Right lobe of liver (tissue), 6 donors: ENCODE data around the gene KMT5B. TPM values are rescaled to one million over a fixed set of nuclear protein-coding genes. Genes with fewer than 3 reads are reported as not detected.
"Not testable (repeated sequence)": the region's sequence is repeated elsewhere in the genome, so short reads cannot be mapped to it uniquely, and the experiment has no call there.

Source experiments
- ATAC-seq, 4 donors: fragments of 200-7000 bp; cut with Tn5 transposase; one replicate each; pipeline ENCODE4 v1.9.1; 2020; ENCODE audit warnings: mild to moderate bottlenecking in 4 of 4, moderate library complexity in 4 of 4
- DNase-seq, 3 donors: peaks; one replicate each; pipeline ENCODE4 v3.0.0-alpha.2; 2020
- H3K27ac ChIP-seq, 3 donors: fragments of 200-600 bp; one replicate each; pipeline ENCODE4 v1.8.0; 2022
- H3K27me3 ChIP-seq, 2 donors: fragments of 200-600 bp; one replicate each; pipeline ENCODE4 v1.8.0; 2022
- H3K36me3 ChIP-seq, 4 donors: fragments of 200-600 bp; sonication (generic) in 1 of 4; one replicate each; pipeline versions ENCODE4 v1.5.1 to v1.8.0; 2017 to 2022; ENCODE audit warnings: control low read depth in 1 of 4
- H3K4me1 ChIP-seq, 4 donors: fragments of 200-600 bp; sonication (generic) in 1 of 4; one replicate each; pipeline versions ENCODE4 v1.5.1 to v1.8.0; 2017 to 2022; ENCODE audit warnings: control low read depth in 1 of 4
- H3K4me3 ChIP-seq, 3 donors: fragments of 200-600 bp; one replicate each; pipeline ENCODE4 v1.8.0; 2022
- H3K9me3 ChIP-seq, 4 donors: fragments of 200-600 bp; sonication (generic) in 1 of 4; one replicate each; pipeline versions ENCODE4 v1.5.1 to v1.8.0; 2017 to 2022; ENCODE audit warnings: control low read depth in 1 of 4
- POLR2A ChIP-seq: fragments of 450-650 bp; IDR thresholded peaks from one replicate; pipeline ENCODE4 v1.6.1; 2017; ENCODE audit warnings: antibody characterized with exemption, mild to moderate bottlenecking
- WGBS: methylation state at CpG from one replicate; pipeline ENCODE4 v1.1.6; 2018; ENCODE audit warnings: low coverage, low lambda C conversion rate; ENCODE audit not compliant: insufficient coverage; ENCODE audit errors: missing lambda C conversion rate; 5-methylcytosine and 5-hydroxymethylcytosine counted together
- intact Hi-C, 2 donors: fragments of 100-400 bp; cut with DNase I; formaldehyde crosslinking; loops; one replicate each; pipeline versions ENCODE4 v1.11.2 to v1.14.1; 2022
- total RNA-seq, 6 experiments: library from RNA; depleted of rRNA in 2 of 6; stranded (reverse); fragments of >200 nt in 2 of 6; fragmentation: NEBNext Ultra II Directional in 3 of 6; extraction: Animal tissue kit (Norgen Biotek cat#: 25700) in 3 of 6; gene quantifications; one replicate each; pipeline versions ENCODE4 v1.1.0 to v1.2.4, GENCODE V29; 2016 to 2023
- TF ChIP-seq, protein P1 (sequence below), 4 donors: fragments of 200-600 bp in 3 of 4; fragments of 450-650 bp in 1 of 4; IDR thresholded peaks; one replicate each; pipeline versions ENCODE4 v1.5.1 to v1.8.0; 2016 to 2022; ENCODE audit warnings: antibody characterized with exemption in 4 of 4, mild to moderate bottlenecking in 2 of 4
- donor health status: DM: no; HTN: yes; CAD: no.
- donor health status: DM: no; HTN: no; CAD: no.
- donor health status: DM: no; HTN: no; CAD: no.
- donor health status: DM: no; HTN: yes; CAD: no.
- donor health status: DM: no; HTN: yes; CAD: no.

The KMT5B gene
- total RNA-seq, 6 experiments from 2014 or later, result 14.3 to 25.9 (median 17.6) TPM

DNA sequence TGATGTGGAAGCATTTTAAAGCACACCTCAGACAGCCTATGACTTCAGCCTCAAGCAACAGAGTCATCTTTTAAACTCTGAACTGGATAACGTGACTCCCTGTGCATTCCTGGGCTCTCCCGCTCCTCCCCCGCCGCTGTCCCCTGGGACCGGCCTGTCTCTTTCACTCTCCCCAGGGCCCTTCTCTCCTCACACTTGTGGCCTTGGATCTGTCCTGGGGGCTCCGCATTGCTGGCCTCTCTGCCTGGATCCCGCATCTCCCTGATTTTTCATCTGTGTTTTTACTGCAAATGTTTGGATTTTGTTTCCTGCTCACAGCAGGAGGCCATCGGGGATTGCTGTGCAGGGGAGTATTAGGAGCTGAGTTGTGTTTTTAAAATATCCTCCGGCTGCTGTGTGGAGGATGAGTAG lies 43.2 kb upstream of the KMT5B start:
- Histone ChIP-seq H3K9me3 (no peaks in the 10 kb centered on the region), H3K36me3 (peaks cover 0 to 8% (median 5%) of the 10 kb centered on the region in 4 donors), H3K27ac (no peak overlapping the region), H3K27me3 (no peaks in the 10 kb centered on the region), H3K4me1 (peaks cover 0 to 11% (median 4%) of the 10 kb centered on the region in 4 donors), H3K4me3 (no peak overlapping the region)
- ATAC-seq (no peak), DNase-seq (no peak)
- intact Hi-C loops, result loop anchor here (5.0 to 10.0 kb wide), 3 partner anchors 41 to 188 kb away; no protein-coding TSS in a partner anchor
- WGBS, result 74% methylated on average over 9 of the region's 9 CpGs
- TF ChIP-seq, protein P1, sequence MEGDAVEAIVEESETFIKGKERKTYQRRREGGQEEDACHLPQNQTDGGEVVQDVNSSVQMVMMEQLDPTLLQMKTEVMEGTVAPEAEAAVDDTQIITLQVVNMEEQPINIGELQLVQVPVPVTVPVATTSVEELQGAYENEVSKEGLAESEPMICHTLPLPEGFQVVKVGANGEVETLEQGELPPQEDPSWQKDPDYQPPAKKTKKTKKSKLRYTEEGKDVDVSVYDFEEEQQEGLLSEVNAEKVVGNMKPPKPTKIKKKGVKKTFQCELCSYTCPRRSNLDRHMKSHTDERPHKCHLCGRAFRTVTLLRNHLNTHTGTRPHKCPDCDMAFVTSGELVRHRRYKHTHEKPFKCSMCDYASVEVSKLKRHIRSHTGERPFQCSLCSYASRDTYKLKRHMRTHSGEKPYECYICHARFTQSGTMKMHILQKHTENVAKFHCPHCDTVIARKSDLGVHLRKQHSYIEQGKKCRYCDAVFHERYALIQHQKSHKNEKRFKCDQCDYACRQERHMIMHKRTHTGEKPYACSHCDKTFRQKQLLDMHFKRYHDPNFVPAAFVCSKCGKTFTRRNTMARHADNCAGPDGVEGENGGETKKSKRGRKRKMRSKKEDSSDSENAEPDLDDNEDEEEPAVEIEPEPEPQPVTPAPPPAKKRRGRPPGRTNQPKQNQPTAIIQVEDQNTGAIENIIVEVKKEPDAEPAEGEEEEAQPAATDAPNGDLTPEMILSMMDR (IDR thresholded peaks at IDR 0.05), result no peak
- no peak for TF ChIP-seq POLR2A

DNA sequence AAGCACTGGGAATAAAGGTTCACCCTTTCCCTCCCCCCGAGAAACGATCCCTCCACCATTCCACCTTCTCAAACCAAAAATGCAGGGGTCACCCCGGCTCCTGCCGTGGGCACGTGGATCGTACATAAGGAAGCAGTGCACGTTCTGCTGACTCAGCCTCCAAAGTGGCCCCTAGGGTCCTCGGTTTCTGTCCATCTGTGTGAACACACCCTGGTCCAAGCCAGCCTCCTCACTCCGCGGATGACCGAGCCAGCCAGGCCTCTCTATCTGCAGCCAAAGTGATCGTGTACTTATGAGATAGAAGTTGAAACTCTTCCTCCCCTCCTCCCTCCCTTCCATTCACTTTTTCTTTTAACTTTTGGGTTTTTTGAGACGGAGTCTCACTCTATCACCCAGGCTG lies 42.4 kb upstream of the KMT5B start:
- ATAC-seq (no peak), DNase-seq (no peak)
- Histone ChIP-seq H3K36me3 (no peaks in the 10 kb centered on the region), H3K27me3 (no peaks in the 10 kb centered on the region), H3K4me1 (peaks cover 0 to 11% (median 4%) of the 10 kb centered on the region in 4 donors), H3K4me3 (no peak overlapping the region), H3K27ac (no peak overlapping the region), H3K9me3 (no peaks in the 10 kb centered on the region)
- TF ChIP-seq, protein P1 (IDR thresholded peaks at IDR 0.05), result no peak
- TF ChIP-seq POLR2A, result no peak
- 66% methylated on average over 12 of the region's 13 CpGs for WGBS
- intact Hi-C loops, result loop anchor here (5.0 to 10.0 kb wide), 3 partner anchors 42 to 189 kb away; no protein-coding TSS in a partner anchor

DNA sequence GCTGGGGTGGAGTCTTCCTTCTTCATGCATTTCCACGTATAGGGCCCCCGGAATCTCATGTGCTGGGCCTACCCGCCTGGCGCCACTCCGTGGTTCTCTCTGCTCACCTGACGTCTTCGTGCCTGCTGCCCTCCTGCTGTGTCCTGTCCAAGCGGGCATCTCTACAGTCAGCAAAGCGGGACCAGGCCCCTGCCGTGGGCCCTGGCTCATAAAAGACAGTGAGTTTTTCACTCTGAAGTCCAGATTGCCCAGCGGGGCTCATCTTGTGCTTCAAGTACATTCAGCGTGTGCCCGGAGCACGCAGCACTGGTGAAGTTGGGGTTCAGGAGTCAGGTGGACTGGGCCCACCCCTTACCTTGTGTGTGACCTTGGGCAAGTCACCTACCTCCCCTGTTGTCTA lies 41.3 kb upstream of the KMT5B start:
- TF ChIP-seq, protein P1 (IDR thresholded peaks at IDR 0.05), result no peak
- TF ChIP-seq POLR2A, result no peak
- Histone ChIP-seq H3K4me1 (peaks cover 0 to 11% (median 4%) of the 10 kb centered on the region in 4 donors), H3K27me3 (no peaks in the 10 kb centered on the region), H3K36me3 (no peaks in the 10 kb centered on the region), H3K4me3 (no peak overlapping the region), H3K9me3 (no peaks in the 10 kb centered on the region), H3K27ac (no peak overlapping the region)
- DNase-seq (no peak), ATAC-seq (no peak)
- intact Hi-C loops, result loop anchor here in 1 of 2 donors (10.0 kb wide), 1 partner anchor 190 kb away; no protein-coding TSS in a partner anchor
- WGBS, result 0% methylated on average over 1 of the region's 14 CpGs

DNA sequence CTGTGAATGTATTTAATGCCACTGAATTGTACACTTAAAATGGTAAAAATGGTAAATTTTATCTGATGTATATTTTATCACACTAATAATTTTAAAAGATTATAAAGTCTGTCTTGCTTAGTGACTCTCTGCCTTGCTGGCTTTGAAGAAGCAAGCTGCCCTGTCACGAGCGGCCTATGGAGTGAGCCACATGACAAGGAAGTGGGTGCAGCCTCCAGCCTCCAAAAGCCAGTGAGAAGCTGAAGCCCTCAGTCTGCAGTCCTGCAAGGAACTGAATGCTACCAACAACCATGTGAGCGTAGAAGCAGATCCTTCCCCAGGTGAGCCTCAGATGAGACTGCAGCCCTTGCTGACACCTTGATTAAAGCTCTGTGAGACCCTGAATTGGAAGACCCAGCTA lies 38.7 kb upstream of the KMT5B start:
- intact Hi-C loops, result loop anchor here in 1 of 2 donors (10.0 kb wide), 1 partner anchor 193 kb away; no protein-coding TSS in a partner anchor
- Histone ChIP-seq H3K4me1 (no peaks in the 10 kb centered on the region), H3K36me3 (no peaks in the 10 kb centered on the region), H3K4me3 (no peak overlapping the region), H3K27me3 (no peaks in the 10 kb centered on the region), H3K27ac (no peak overlapping the region), H3K9me3 (no peaks in the 10 kb centered on the region)
- peak in 1 of 4 donors; percentile 40 for ATAC-seq
- no peak for DNase-seq
- TF ChIP-seq POLR2A, result no peak
- TF ChIP-seq, protein P1 (IDR thresholded peaks at IDR 0.05), result no peak
- 94% methylated on average over 2 of the region's 3 CpGs for WGBS

DNA sequence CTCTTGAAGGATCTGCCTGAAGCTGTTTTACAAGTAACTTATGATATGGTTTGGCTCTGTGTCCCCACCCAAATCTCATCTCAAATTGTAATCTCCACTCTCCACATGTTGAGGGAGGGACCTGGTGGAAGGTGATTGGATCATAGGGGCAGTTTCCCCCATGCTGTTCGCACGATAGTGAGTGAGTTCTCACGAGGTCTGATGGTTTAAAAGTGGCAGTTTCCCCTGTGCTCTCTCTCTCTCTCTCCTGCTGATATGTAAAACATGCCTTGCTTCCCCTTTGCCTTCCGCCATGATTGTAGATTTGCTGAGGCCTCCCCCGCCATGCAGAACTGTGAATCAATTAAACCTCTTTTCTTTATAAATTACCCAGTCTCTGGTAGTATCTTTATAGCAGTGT lies 31.8 kb upstream of the KMT5B start:
- not testable (repeated sequence) for ATAC-seq

DNA sequence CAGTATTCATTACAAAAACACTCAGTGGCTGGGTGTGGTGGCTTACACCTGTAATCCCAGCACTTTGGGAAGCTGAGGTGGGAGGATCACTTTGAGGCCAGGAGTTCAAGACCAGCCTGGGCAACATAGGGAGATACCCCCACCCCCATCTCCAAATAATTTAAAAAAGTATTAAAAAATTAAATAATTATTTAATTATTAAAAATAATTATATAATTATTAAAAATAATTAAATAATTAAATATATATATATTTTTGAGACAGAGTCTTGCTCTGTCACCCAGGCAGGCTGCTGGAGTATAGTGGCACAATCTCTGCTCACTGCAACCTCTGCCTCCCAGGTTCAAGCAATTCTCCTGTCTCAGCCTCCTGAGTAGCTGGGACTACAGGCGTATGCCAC lies 30.8 kb upstream of the KMT5B start:
- not testable (repeated sequence) for ATAC-seq, H3K27me3 ChIP-seq
- 100% methylated on average over 1 of the region's 1 CpG for WGBS

More for the DNA sequence above, 31.8 kb upstream of the KMT5B start:
- WGBS, result 90% methylated on average over 4 of the region's 5 CpGs
- H3K9me3 ChIP-seq, H3K36me3 ChIP-seq, intact Hi-C loops, H3K4me1 ChIP-seq, H3K4me3 ChIP-seq, H3K27ac ChIP-seq, H3K27me3 ChIP-seq, DNase-seq: not testable (repeated sequence)

More for the DNA sequence above, 30.8 kb upstream of the KMT5B start:
- H3K4me3 ChIP-seq, intact Hi-C loops, DNase-seq, H3K27ac ChIP-seq, H3K36me3 ChIP-seq, H3K4me1 ChIP-seq, H3K9me3 ChIP-seq: not testable (repeated sequence)
